Measurements from ENCODE around the gene ITPK1. TPM values are rescaled to one million over a fixed set of nuclear protein-coding genes. Genes with fewer than 3 reads are reported as not detected.

Gene ITPK1
- total RNA-seq, 1 experiment from 2014 or later = 66.2 TPM

GRCh38 chr14:92934196-92935085 lies 181.3 kb downstream of the ITPK1 start:
- ChIA-PET POLR2A (ENCODE audit: unreplicated experiment) (no interaction called here), CTCF (no interaction called here)
- H3K9me3 ChIP-seq (ENCODE audit: low read length) = no peaks in the 10 kb centered on the region
- H3K79me2 ChIP-seq (ENCODE audit: low read length) = no peaks in the 10 kb centered on the region
- ATAC-seq (no peak), DNase-seq (no peak)
- H3K4me2 ChIP-seq (ENCODE audit: low read length) = no peak overlapping the region
- no peak overlapping the region for H3K4me3 ChIP-seq (ENCODE audit: low read length)
- intact Hi-C loops (cut with micrococcal nuclease) = no loop called here
- BruUV-seq (replicated peaks) = no TSS peak
- no peaks in the 10 kb centered on the region for H4K20me1 ChIP-seq (ENCODE audit: low read length)
- H3K9ac ChIP-seq (ENCODE audit: low read length) = no peak overlapping the region
- H3K4me1 ChIP-seq (ENCODE audit: insufficient read depth, low read length) = peaks cover 8% of the 10 kb centered on the region
- H3K9me2 ChIP-seq (replicated peaks; ENCODE audit: low read length) = no peaks in the 10 kb centered on the region
- no peak overlapping the region for H2AFZ ChIP-seq (ENCODE audit: low read length)
- H3F3A ChIP-seq (ENCODE audit: low read length, unreplicated experiment) = no peaks in the 10 kb centered on the region
- no peaks in the 10 kb centered on the region for H3K27me3 ChIP-seq (ENCODE audit: low read length)
- TF ChIP-seq EZH2 (IDR thresholded peaks at IDR 0.05; ENCODE audit: low read length, unreplicated experiment) = no peak
- no peak for TF ChIP-seq CTCF (conservative IDR thresholded peaks at IDR 0.05; ENCODE audit: low read depth, low read length)
- no peak for TF ChIP-seq EZH2phosphoT487 (IDR thresholded peaks at IDR 0.05; ENCODE audit: borderline replicate concordance, low read length)
- no peaks in the 10 kb centered on the region for H3K36me3 ChIP-seq (ENCODE audit: low read depth, low read length)
- H3K27ac ChIP-seq (ENCODE audit: low read length) = no peak overlapping the region

GRCh38 chr14:92933481-92933880 lies 182.2 kb downstream of the ITPK1 start:
- Histone ChIP-seq H3K27ac (ENCODE audit: low read length) (no peak overlapping the region), H3K27me3 (ENCODE audit: low read length) (no peaks in the 10 kb centered on the region), H2AFZ (ENCODE audit: low read length) (no peak overlapping the region), H3K4me1 (ENCODE audit: insufficient read depth, low read length) (peaks cover 8% of the 10 kb centered on the region), H3K9me3 (ENCODE audit: low read length) (no peaks in the 10 kb centered on the region), H3K79me2 (ENCODE audit: low read length) (no peaks in the 10 kb centered on the region), H3F3A (ENCODE audit: low read length, unreplicated experiment) (no peaks in the 10 kb centered on the region), H3K36me3 (ENCODE audit: low read depth, low read length) (no peaks in the 10 kb centered on the region), H3K4me3 (ENCODE audit: low read length) (no peak overlapping the region), H3K9ac (ENCODE audit: low read length) (no peak overlapping the region), H3K9me2 (replicated peaks; ENCODE audit: low read length) (no peaks in the 10 kb centered on the region), H3K4me2 (ENCODE audit: low read length) (no peak overlapping the region), H4K20me1 (ENCODE audit: low read length) (no peaks in the 10 kb centered on the region)
- no peak for TF ChIP-seq CTCF (conservative IDR thresholded peaks at IDR 0.05; ENCODE audit: low read depth, low read length)
- no peak for TF ChIP-seq EZH2 (IDR thresholded peaks at IDR 0.05; ENCODE audit: low read length, unreplicated experiment)
- no peak for TF ChIP-seq EZH2phosphoT487 (IDR thresholded peaks at IDR 0.05; ENCODE audit: borderline replicate concordance, low read length)
- intact Hi-C loops (cut with micrococcal nuclease) = no loop called here
- ChIA-PET POLR2A (ENCODE audit: unreplicated experiment) (no interaction called here), CTCF (no interaction called here)
- DNase-seq (no peak), ATAC-seq (no peak)
- no TSS peak for BruUV-seq (replicated peaks)

Data from PC-3 (cell line).